Skin epidermis (tissue), 12 donors: ENCODE data around the gene ASAP2.
A peak's percentile ranks its signal among the peaks of the same experiment; 100 is the strongest.

Source experiments
- H3K27ac ChIP-seq, 21 experiments: fragments of 200-600 bp; sonication (generic) in 11 of 21; one replicate each; pipeline ENCODE4 v1.5.0; 2020; ENCODE audit warnings: mild to moderate bottlenecking in 3 of 21, inconsistent platforms in 2 of 21, moderate library complexity in 2 of 21
- H3K4me3 ChIP-seq, 7 experiments: fragments of 200-600 bp; sonication (generic) in 2 of 7; one replicate each; pipeline ENCODE4 v1.5.0; 2020; ENCODE audit warnings: inconsistent platforms in 2 of 7, mild to moderate bottlenecking in 2 of 7, moderate library complexity in 1 of 7

The ASAP2 gene

DNA sequence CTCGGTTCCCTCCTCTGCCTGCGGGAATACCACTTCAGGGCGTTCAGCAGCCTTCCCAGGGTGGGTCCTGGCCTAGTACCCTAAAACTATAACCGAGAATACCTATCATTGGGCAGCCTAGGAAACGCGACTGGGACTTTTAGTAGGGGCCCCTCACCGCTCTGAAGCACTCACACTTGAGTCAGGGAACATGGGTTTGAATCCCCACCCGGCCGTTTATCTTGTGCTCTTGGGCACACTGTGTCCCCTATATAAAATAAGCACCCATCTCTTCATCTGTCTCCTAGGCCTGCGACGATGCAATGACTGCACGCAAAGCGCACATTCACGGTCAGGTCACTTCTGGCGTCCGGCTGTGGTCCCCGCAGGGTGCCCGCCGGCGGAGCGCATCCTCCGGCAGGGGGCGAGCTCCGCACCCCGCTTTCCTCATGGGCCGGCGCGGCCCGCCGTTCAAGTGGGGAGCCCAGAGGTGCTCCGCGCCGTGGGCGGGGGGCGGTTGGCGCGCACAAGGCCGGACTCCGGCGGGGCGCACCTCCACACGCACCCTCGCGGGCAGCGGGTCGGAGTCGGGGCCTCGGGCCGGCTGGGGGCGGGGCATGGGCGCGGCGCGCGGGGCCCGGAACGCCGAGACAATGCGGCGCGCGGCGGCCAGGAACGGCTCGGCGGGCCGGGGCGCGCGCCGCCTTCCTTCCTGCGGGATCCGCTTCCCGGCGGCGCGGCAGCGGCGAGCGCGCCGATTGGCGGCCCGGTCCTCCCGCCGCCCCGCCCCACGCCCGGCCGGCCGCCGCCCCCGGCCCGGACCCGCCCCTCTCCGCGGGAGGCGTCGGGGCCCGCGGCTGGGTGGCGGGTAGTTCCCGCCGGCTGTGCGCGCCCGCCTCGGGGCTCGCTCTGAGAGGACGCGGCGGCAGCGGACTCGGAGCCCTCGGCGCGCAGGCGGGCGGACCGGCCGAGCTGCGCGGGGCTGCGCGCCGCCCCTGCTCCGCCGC, at the start of gene ASAP2:
TSS of gene ASAP2 (plus strand) at position 850 of the 986 bp plus-strand sequence. CDS start 293 bp downstream, outside the sequence.
- Histone ChIP-seq H3K4me3 (peak within 1 kb of the TSS; percentile 50 to 76 (median 63)), H3K27ac (peak within 1 kb of the TSS in 20 of 21 experiments; percentile 38 to 87 (median 74))

DNA sequence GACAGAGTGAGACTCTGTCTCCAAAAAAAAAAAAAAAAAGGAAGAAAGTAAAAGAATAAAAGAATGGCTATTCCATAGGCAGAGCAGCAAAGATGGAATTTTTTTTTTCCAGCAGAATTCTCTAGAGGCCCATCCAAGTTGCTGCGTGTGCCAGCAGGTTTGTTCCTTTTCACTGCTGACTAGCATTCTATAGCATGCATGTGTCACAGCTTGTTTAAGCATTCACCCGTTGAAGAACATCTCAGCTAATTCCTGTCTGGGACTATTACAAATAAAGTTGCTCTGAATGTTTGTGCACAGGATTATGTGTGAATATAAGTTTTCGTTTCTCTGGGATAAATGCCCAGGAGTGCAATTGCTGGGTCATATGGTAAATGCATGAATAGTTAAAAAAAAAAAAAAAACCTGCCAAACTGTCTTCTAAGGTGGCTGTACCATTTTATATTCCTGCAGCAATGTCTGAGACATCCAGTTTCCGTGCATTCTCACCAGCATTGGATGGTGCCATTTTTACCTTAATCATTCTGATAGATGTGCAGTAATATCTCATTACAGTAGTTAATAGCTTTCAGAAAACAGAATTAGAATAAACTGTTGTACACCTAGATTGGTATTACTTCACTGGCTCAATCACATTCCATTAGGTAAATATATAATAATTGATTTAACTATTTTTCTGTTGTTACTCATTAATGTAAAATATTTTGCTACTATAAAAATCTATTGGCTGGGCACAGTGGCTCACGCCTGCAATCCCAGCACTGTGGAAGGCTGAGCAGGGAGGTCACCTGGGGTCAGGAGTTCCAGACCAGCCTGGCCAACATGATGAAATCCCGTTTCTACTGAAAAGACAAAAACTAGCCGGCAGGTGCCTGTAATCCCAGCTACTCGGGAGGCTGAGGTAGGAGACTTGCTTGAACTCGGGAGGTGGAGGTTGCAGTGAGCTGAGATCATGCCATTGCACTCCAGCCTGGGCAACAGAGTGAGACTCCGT, 47.5 kb upstream of the ASAP2 start:
- H3K27ac ChIP-seq, result no peak overlapping the region
- no peak overlapping the region for H3K4me3 ChIP-seq

DNA sequence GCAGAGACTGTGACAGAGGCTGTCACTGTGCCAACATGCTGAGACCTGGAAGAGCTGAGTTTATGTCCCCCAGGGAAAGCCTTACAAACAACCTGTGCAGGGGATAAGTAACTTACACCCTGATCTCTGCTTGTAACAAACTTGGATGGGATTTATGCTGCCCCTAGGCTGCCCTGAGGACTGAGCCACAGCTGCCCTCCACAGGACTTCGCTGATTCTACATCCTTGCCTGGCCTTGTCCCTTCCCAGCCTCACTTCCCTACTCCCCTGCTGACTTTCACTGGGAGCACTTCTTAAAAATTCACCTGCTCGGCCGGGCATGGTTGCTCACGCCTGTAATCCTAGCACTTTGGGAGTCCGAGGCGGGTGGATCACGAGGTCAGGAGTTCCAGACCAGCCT, 45.9 kb upstream of the ASAP2 start:
- no peak overlapping the region for H3K27ac ChIP-seq

DNA sequence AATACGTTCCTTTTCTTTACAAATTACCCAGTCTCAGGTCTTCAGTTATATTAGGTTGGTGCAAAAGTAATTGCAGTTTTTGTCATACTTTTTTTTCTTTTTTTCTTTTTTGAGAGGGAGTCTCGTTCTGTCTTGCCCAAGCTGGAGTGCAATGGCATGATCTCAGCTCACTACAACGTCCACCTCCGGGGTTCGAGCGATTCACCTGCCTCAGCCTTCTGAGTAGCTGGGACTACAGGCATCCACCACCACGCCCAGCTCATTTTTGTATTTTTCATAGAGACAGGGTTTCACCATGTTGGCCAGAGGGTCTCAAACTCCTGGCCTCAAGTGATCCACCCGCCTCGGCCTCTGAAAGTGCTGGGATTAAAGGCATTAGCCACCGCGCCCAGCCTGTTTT, 43.8 kb upstream of the ASAP2 start:
- Histone ChIP-seq H3K27ac (no peak overlapping the region), H3K4me3 (no peak overlapping the region)

More for the DNA sequence above, 45.9 kb upstream of the ASAP2 start:
- no peak overlapping the region for H3K4me3 ChIP-seq

DNA sequence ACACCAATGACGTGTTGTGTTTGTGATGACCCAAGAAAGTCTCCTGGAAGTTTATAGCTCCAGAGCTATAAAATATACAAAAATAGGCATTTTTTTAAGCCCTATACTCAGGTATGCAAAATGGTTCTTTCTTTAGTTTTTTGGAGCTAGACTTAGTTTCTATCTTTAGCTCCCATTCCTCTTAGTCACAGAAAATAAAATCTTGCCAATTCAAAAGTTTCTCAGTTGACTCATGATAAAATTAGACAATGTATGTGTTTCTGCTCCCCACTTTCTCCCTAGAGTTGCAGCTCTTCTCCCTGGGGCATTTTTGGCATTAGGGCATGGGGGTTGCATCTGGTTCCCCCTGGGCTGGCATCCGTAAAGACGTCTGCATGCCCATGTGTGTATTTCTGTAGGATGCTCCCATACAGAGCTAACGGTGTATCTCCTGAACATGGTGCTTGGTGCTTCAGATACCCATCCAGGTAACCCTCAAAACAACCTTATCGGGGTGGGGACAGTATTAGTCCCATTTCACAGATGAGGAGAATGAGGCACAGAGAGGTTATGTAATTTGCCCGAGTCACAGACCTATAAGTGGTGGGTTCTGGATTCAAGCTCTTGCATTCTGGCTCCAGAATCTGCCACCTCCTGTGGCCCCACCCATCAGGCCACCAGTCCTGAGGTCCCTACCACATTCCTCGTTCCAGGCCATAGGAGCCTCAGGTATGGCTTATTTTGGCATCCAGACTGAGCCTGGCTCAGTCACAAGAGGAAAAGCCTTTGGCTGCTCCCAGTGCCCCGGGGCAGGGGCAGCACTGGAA, 43.1 kb upstream of the ASAP2 start:
- Histone ChIP-seq H3K27ac (peak overlapping the region in 4 of 21 experiments; percentile 6 to 39 (median 20)), H3K4me3 (no peak overlapping the region)

DNA sequence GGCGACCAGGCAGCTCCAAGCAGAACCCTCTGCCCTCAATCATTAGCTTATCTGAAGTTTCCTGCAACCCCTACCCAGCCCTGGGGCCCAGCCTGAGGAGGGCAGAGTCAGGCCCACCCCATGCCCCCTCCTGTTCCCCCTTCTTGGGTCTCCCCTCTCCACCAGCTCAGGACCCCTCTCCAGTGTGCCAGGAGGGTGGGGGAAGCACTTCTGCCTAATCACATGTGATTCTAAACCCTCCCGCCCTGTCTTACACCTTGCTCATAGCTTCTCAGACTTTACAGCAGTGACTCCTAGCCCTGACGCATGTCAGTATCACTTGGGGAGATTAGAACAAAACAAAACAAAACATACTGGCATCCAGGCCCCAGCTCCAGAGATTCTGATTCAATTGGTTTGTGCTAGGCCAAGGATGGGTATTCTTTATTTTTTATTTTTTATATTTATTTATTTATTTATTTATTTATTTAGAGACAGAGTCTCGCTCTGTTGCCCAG, 42.5 kb upstream of the ASAP2 start:
- peak overlapping the region in 4 of 21 experiments; percentile 6 to 39 (median 20) for H3K27ac ChIP-seq

DNA sequence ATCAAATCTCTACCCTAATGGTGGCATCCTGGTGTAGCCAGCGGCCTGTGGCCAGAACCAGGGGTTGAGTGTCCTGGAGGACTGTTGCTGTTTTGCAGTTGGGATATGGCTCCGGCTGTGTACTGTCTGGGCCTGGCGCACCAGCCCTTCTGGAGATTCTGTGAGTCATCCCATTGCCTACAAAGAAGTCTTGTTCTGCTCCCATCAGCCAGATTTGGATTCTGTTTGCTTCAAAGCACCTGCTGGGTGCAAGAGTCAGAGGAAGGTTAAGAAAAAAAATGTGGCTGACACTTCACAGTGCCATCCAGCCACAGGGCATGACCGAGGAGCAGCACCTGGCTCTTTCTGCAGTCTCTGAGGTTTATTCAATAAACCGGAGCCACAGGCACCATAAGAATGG, 41.0 kb upstream of the ASAP2 start:
- no peak overlapping the region for H3K4me3 ChIP-seq
- H3K27ac ChIP-seq, result peak overlapping the region in 6 of 21 experiments; percentile 6 to 72 (median 26)

More for the DNA sequence above, 42.5 kb upstream of the ASAP2 start:
- no peak overlapping the region for H3K4me3 ChIP-seq

DNA sequence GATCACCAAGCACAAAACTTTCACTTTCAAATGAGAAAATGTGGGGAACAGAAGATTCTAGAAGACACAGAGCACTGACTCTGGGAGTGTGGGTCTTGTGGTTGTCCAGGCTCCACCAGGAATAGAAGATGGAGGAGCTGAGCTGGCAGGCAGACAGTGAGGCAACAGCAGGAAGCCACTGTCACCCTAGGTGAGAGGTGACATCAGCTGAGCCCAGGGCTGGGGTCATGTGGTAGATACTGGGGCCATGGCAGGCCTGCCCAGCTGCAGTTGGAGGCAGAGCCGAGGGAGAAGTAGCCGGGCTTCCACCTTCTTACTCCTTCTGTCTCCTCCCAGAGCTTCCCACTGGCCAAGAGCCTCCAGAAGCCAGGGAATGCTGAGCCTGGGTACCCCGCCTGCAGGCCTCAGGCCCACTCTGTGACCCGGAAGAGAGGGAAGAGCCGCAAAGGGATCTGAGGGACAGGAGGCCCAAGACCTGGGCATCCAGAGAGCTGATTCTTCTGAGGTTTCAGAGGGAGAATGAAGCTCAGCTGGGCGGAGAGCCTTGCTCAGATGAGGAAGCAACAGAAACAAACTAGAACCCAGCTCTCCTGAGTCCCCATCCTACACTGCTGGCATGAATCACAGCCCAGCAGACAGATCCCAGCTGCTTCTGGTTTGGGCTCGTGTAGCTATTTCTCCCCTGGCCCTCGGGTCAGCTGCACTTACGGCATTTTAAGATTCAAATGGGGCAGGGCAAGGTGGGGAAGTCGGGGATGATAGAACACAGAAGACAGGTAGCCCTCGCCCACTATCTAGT, 39.8 kb upstream of the ASAP2 start:
- Histone ChIP-seq H3K27ac (peak overlapping the region in 4 of 21 experiments; percentile 17 to 64 (median 40)), H3K4me3 (no peak overlapping the region)

DNA sequence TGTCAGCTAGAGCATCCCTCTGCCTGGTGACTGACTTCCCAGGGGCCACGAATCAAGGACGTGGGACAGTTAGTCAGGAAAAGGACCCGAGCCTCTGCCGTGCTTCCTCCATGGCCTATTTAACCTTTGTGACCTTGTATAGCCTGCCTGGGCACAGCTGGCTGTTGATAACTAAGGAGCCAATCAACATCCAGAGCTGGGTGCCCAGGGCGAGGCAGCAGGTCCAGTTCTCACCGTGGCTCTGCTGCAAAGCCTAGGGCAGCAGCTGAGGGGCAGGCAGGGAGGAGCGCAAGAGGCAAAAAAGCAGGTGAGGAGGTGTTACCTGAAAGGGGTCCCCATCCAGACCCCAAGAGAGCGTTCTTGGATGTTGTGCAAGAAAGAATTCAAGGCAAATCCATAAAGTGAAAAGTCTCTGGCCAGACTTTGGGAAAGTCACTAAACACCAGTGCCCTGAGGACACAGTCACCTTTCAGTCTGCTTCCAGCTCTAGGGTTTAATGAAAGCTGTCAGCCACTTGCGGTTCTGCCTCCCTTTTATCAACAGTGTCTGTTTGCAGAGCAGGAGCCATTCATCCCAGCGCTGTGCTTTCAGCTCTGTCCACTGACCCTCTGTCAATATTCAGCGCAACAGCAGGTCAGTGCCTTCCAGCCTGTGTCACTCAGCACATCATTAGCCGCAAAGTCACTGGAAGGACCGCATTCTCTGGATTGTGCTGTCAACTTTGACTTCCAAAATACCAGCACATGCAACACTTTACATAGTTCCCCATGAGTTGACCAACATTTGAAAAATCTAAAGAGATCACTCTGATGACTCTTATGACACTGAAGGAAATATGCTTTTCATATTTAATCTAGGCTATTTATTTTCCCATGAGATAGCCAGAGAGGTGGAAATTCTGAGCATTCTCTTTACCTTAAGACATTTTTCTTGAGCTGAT, 38.6 kb upstream of the ASAP2 start:
- H3K4me3 ChIP-seq, result no peak overlapping the region
- peak overlapping the region in 1 of 21 experiments; percentile 32 for H3K27ac ChIP-seq

DNA sequence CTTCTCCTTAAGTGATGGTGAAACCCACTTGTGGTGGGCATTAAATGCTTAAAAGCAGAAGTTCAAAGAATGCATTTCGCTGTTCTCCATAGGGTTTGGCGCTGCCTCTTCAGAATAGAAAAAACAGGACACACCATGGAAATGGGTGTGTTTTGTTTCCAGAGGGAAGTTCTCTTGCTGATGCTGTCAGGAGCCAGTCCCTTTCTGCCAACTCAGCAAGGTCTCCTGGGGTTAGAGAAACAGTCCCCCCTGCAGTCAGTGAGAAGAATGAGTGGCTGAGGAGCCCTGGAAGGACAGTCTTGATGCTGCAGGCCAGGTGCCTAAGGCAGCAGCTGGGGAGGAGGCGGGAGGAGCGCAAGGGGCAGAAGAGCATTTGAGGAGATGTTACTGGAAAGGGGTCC, 37.8 kb upstream of the ASAP2 start:
- no peak overlapping the region for H3K4me3 ChIP-seq

DNA sequence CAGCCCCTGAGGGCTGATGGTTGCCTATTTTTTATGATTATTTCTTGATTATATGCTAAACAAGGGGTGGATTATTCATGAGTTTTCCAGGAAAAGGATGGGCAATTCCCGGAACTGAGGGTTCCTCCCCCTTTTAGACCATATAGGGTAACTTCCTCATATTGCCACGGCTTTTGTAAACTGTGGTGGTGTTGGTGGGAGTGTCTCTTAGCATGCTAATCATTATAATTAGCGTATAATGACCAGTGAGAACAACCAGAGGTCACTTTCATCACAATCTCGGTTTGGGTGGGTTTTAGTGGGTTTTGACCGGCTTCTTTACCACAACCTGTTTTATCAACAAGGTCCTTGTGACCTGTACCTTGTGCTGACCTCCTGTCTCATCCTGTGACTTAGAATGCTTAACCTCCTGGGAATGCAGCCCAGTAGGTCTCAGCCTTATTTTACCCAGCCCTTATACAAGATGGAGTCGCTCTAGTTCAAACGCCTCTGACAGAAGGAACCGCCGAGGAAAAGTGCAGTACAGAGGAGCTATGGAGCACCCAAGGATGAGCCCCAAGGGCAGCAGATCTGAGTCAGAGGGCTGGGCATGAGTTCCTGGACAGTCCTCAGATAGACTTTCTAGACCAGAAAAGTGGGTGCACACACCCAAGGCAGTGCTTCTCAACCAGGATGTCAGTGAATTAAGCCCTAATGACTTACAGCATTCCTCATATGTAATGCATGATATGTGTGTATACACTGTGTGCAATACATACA, 37.1 kb upstream of the ASAP2 start:
- peak overlapping the region in 4 of 21 experiments; percentile 10 to 60 (median 14) for H3K27ac ChIP-seq
- no peak overlapping the region for H3K4me3 ChIP-seq

More for the DNA sequence above, 37.8 kb upstream of the ASAP2 start:
- peak overlapping the region in 3 of 21 experiments; percentile 18 to 60 (median 25) for H3K27ac ChIP-seq

DNA sequence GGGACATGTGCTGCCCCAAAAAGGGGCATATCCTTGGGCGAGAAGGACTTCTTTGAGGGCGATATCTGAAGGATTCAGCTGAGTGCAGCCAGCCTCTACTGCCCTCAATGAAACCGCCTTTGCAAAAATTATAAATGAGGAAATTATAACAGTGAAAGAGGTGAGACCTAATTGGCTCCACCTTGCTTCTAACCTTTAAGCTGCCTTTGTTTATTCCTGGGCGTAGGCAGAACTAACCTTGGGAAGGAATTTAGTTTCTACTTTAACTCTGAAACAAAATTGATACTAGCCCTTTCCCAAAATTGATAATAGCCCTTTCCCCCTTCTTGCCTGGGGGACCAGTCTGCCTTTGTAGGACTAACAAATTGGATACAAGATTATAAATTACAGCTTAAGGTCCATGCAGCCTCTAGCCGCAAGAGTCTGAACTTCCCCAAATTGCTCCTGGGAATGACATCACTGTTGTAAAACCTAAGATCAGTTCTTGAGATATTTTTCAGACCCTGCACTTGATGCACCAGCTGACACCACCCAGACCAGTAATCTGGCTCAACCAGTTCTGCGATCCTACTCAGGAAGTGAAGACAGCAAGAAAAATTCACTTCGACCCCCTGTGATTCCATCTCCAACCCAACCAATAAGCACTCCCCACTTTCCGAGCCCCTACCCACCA, 36.0 kb upstream of the ASAP2 start:
- Histone ChIP-seq H3K4me3 (no peak overlapping the region), H3K27ac (peak overlapping the region in 6 of 21 experiments; percentile 11 to 60 (median 37))

DNA sequence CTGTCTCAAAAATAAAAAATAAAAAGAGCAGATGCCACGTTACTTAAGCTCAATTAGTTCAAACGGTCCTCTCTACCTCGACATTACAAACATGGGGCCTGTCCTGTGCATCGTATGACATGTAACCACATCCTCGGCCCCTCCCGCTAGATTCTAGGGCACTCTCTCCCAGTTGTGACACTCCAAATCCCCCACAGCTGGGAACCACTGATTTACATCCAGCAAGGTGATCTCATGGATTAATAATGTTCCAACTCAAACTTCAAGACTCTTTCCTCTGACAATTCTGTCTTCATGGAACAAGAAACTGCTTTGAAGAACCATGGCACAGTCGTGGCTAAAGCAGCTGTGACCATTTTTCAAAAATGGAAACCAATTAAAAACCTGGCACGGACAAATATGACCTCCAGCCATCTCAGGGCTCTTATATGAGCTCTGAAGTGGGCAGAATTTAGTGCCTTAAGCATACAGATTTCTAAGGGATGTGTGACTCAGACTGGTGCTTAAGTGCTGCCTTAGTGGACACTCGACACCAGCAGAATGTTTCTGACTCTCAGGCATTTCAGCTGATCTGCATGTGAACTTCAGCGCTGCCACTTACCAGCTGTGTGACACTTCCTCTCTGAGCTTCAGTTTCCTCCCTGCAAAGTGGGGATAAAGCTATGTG, 31.7 kb upstream of the ASAP2 start:
- Histone ChIP-seq H3K4me3 (no peak overlapping the region), H3K27ac (peak overlapping the region in 6 of 21 experiments; percentile 7 to 68 (median 38))

DNA sequence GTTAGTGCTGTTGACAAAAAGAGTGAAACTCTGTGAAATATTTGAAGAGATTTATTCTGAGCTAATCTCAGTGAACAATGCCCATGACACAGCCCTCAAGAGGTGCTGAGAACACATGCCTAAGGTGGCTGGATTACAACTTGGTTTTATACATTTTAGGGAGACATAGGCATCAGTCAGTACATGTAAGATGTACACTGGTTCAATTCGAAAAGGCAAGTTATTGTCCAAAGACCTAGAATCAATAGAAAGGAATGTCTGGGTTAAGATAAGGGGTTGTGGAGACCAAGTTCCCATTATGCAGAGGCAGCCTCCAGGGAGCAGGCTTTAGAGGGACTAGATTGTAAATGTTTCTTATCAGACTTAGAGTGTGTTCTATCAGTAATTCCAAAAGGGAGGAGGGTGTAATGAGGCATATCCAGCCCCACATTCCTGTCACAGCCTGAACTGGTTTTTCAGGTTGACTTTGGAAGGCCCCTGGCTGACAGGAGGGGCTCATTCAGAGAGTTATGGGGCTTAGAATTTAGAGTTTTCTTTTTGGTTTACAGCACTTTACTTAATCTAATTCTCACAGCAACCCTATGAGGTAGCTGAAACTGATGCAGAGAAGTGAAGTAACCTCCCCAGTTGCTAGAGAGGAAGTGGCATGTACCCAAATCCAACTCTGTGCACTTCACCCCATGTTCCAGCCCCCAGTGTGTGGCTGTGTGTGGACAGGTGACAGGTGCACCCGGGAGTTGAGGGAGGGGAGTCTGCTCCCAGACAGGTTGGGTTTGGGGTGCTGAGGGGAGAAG, 28.3 kb upstream of the ASAP2 start:
- Histone ChIP-seq H3K4me3 (no peak overlapping the region), H3K27ac (peak overlapping the region in 20 of 21 experiments; percentile 42 to 87 (median 82))
